ENCODE measurements around the gene WDR18.

- no peak for TF ChIP-seq EZH2 (IDR thresholded peaks at IDR 0.05; ENCODE audit: low read length)
- TF ChIP-seq CTCF (optimal IDR thresholded peaks at IDR 0.05 in 1 of 3, IDR thresholded peaks at IDR 0.05 in 1 of 3, conservative IDR thresholded peaks at IDR 0.05 in 1 of 3; ENCODE audit: extremely low read depth in 1 of 3, insufficient read depth in 2 of 3, low read length in 3 of 3) = no peak
These were observed 49.2 kb upstream of the WDR18 start for GRCh38 chr19:934865-935479.

Measured in keratinocyte (primary cell).